ENCODE data around the gene LOXHD1. TPM values are rescaled to one million over a fixed set of nuclear protein-coding genes. Genes with fewer than 3 reads are reported as not detected.

Gene LOXHD1
- total RNA-seq, 4 donors from 2014 or later: 0.13 to 0.50 TPM; not detected in 2

DNA sequence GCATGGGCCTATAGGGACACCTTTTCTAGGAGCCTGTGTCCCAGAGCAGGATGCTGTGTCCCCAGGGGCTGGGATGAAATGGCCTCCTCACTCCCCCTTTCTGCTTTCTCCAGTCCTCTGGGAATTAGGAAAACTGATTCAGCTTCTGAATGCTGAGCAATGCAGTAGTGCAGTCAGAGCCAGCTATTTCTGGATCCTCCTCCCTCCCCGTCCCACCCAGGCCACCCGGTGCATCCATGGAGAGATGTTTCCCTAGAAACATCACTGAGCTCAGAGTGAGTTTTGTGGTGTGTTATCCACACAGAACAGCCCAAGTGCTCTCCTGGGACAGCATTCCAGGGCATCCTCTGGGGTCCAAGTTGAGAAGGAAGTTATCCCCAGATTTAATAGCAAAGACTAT lies 125.5 kb downstream of the LOXHD1 start:
- Histone ChIP-seq H3K4me1 (no peaks in the 10 kb centered on the region), H3K36me3 (no peaks in the 10 kb centered on the region), H3K27ac (replicated peaks in 1 of 4) (no peak overlapping the region), H3K4me3 (no peak overlapping the region), H3K9me3 (no peaks in the 10 kb centered on the region), H3K27me3 (no peaks in the 10 kb centered on the region)
- intact Hi-C loops (cut with DNase I): no loop called here
- WGBS: 65% methylated on average over 2 of the region's 2 CpGs
- no peak for DNase-seq (ENCODE audit: extremely low spot score)
- TF ChIP-seq POLR2A (IDR thresholded peaks at IDR 0.05; ENCODE audit: low read depth): no peak
- TF ChIP-seq, protein P1, sequence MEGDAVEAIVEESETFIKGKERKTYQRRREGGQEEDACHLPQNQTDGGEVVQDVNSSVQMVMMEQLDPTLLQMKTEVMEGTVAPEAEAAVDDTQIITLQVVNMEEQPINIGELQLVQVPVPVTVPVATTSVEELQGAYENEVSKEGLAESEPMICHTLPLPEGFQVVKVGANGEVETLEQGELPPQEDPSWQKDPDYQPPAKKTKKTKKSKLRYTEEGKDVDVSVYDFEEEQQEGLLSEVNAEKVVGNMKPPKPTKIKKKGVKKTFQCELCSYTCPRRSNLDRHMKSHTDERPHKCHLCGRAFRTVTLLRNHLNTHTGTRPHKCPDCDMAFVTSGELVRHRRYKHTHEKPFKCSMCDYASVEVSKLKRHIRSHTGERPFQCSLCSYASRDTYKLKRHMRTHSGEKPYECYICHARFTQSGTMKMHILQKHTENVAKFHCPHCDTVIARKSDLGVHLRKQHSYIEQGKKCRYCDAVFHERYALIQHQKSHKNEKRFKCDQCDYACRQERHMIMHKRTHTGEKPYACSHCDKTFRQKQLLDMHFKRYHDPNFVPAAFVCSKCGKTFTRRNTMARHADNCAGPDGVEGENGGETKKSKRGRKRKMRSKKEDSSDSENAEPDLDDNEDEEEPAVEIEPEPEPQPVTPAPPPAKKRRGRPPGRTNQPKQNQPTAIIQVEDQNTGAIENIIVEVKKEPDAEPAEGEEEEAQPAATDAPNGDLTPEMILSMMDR (IDR thresholded peaks at IDR 0.05): no peak
- no peak for TF ChIP-seq POLR2AphosphoS5 (IDR thresholded peaks at IDR 0.05)
- no peak for TF ChIP-seq EP300 (IDR thresholded peaks at IDR 0.05)

GRCh38 chr18:46528037-46528436 lies 129.0 kb downstream of the LOXHD1 start:
- H3K9me3 ChIP-seq: peaks cover 0 to 6% (median 0%) of the 10 kb centered on the region in 4 donors
- no peak overlapping the region for H3K27ac ChIP-seq (replicated peaks in 1 of 4)
- intact Hi-C loops (cut with DNase I): no loop called here
- no peak for DNase-seq (ENCODE audit: extremely low spot score)
- H3K27me3 ChIP-seq: no peaks in the 10 kb centered on the region
- no peaks in the 10 kb centered on the region for H3K4me1 ChIP-seq
- no peak overlapping the region for H3K4me3 ChIP-seq
- WGBS: 85% methylated on average over 3 of the region's 3 CpGs
- H3K36me3 ChIP-seq: no peaks in the 10 kb centered on the region
- TF ChIP-seq POLR2AphosphoS5 (IDR thresholded peaks at IDR 0.05) (no peak), POLR2A (IDR thresholded peaks at IDR 0.05; ENCODE audit: low read depth) (no peak), EP300 (IDR thresholded peaks at IDR 0.05) (no peak)
- TF ChIP-seq, protein P1 (IDR thresholded peaks at IDR 0.05): no peak

DNA sequence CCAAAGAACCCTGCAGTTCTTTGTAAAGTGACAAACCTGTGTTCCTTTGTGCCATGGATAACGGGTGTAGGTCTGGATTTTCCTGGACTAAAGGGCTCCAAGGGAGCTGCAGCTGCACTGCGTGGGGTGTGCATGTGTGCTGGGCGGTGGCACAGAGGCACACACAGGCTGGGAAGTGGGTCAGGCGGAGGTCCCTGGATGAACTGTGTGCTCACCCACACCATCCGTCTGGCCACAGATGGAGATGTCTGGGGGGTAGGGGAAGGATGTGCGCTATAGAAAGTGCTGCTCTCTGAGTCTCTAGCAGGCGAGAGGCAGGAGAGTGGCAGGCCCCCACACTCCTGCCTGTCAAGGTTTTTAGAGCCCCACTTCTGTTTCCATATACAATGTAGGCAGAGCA lies 137.2 kb downstream of the LOXHD1 start:
- Histone ChIP-seq H3K4me3 (no peak overlapping the region), H3K36me3 (no peaks in the 10 kb centered on the region), H3K4me1 (no peaks in the 10 kb centered on the region), H3K27me3 (no peaks in the 10 kb centered on the region), H3K9me3 (peaks cover 0 to 6% (median 0%) of the 10 kb centered on the region in 4 donors), H3K27ac (replicated peaks in 1 of 4) (no peak overlapping the region)
- DNase-seq (ENCODE audit: extremely low spot score): no peak
- intact Hi-C loops (cut with DNase I): no loop called here
- 79% methylated on average over 7 of the region's 7 CpGs for WGBS
- TF ChIP-seq, protein P1 (IDR thresholded peaks at IDR 0.05): no peak
- no peak for TF ChIP-seq EP300 (IDR thresholded peaks at IDR 0.05)
- TF ChIP-seq POLR2A (IDR thresholded peaks at IDR 0.05; ENCODE audit: low read depth): no peak
- no peak for TF ChIP-seq POLR2AphosphoS5 (IDR thresholded peaks at IDR 0.05)

DNA sequence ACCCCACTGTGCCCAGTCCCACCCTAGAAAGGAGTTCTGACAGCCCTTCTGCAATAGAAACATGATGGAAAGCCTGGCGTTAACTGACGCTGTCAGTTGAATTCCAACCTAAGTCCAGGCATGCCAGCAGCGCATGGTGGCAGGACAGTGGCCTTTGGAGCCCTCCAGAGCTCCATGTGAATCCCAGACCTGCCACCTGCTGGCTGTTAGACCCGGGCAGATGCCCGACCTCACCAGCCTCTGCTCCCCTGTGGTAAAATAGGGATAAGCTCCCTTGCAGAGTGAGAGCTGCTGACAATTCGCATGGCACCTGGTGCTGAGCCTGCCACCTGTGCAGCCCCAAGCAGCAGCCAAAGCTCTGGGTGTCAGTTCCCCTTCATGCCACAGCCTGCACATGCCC lies 138.6 kb downstream of the LOXHD1 start:
- WGBS: 17% methylated on average over 2 of the region's 6 CpGs
- H3K36me3 ChIP-seq: peaks cover 0 to 4% (median 0%) of the 10 kb centered on the region in 4 donors
- no peak for TF ChIP-seq EP300 (IDR thresholded peaks at IDR 0.05)
- TF ChIP-seq POLR2AphosphoS5 (IDR thresholded peaks at IDR 0.05): no peak
- TF ChIP-seq, protein P1 (IDR thresholded peaks at IDR 0.05): peak in 2 of 3 experiments; percentile 15 to 31
- no peak for TF ChIP-seq POLR2A (IDR thresholded peaks at IDR 0.05; ENCODE audit: low read depth)
- DNase-seq (ENCODE audit: extremely low spot score): no peak
- H3K4me3 ChIP-seq: no peak overlapping the region
- no peak overlapping the region for H3K27ac ChIP-seq (replicated peaks in 1 of 4)
- H3K4me1 ChIP-seq: no peaks in the 10 kb centered on the region
- intact Hi-C loops (cut with DNase I): no loop called here
- peaks cover 0 to 12% (median 1%) of the 10 kb centered on the region in 4 donors for H3K9me3 ChIP-seq
- H3K27me3 ChIP-seq: no peaks in the 10 kb centered on the region

- H3K36me3 ChIP-seq: peaks cover 0 to 4% (median 0%) of the 10 kb centered on the region in 4 donors
- no peak for TF ChIP-seq POLR2AphosphoS5 (IDR thresholded peaks at IDR 0.05)
- TF ChIP-seq, protein P1 (IDR thresholded peaks at IDR 0.05): no peak
- no peak for TF ChIP-seq EP300 (IDR thresholded peaks at IDR 0.05)
- no peak for TF ChIP-seq POLR2A (IDR thresholded peaks at IDR 0.05; ENCODE audit: low read depth)
- no peaks in the 10 kb centered on the region for H3K27me3 ChIP-seq
- intact Hi-C loops (cut with DNase I): no loop called here
- H3K27ac ChIP-seq (replicated peaks in 1 of 4): no peak overlapping the region
- peaks cover 0 to 11% (median 3%) of the 10 kb centered on the region in 4 donors for H3K9me3 ChIP-seq
- H3K4me1 ChIP-seq: no peaks in the 10 kb centered on the region
- no peak for DNase-seq (ENCODE audit: extremely low spot score)
- H3K4me3 ChIP-seq: no peak overlapping the region
Observed at GRCh38 chr18:46516555-46516954, 140.5 kb downstream of the LOXHD1 start.
